GM12878 (cell line): ENCODE results near the gene SERPINE2.
A peak's percentile ranks its signal among the peaks of the same experiment; 100 is the strongest.

ENCODE experiments used
- CBX3 ChIP-seq: fragments of 200-600 bp; sonication (generic); IDR thresholded peaks from 2 replicates; pipeline ENCODE4 v1.6.1; 2016; ENCODE audit warnings: low read depth, borderline replicate concordance
- CHD2 ChIP-seq: IDR thresholded peaks from 2 replicates; pipeline ENCODE4 v1.6.1; 2011; ENCODE audit warnings: low read depth, low read length, improper control_type of control experiment, borderline replicate concordance
- CTCF ChIP-seq, 3 experiments: IDR thresholded peaks in 2 of 3; conservative IDR thresholded peaks in 1 of 3; 2 replicates each; pipeline ENCODE4 v1.5.1; 2011; ENCODE audit warnings: low read depth in 3 of 3, low read length in 3 of 3, mild to moderate bottlenecking in 3 of 3, control low read depth in 2 of 3, moderate library complexity in 2 of 3, inconsistent platforms in 1 of 3, mixed read lengths in 1 of 3; ENCODE audit not compliant: control insufficient read depth in 2 of 3, insufficient read depth in 1 of 3; ENCODE audit errors: extremely low read depth in 1 of 3
- EZH2 ChIP-seq: IDR thresholded peaks from 2 replicates; pipeline ENCODE4 v1.6.1; 2012; ENCODE audit warnings: low read depth, mild to moderate bottlenecking, control low read depth, inconsistent platforms, low read length, borderline replicate concordance; ENCODE audit not compliant: control insufficient read depth
- NRF1 ChIP-seq: conservative IDR thresholded peaks from 2 replicates; pipeline ENCODE4 v1.6.1; 2011; ENCODE audit warnings: mild to moderate bottlenecking, low read depth, low read length, improper control_type of control experiment
- POLR2A ChIP-seq: IDR thresholded peaks from 2 replicates; pipeline ENCODE4 v1.6.1; 2011; ENCODE audit warnings: low read depth, mild to moderate bottlenecking, low read length
- POLR2AphosphoS5 ChIP-seq: IDR thresholded peaks from 2 replicates; pipeline ENCODE4 v1.6.1; 2011; ENCODE audit warnings: mild to moderate bottlenecking, low read length, inconsistent platforms
- RCOR1 ChIP-seq: conservative IDR thresholded peaks from 2 replicates; pipeline ENCODE4 v1.6.1; 2012; ENCODE audit warnings: low read depth, low read length, improper control_type of control experiment
- RFX5 ChIP-seq: IDR thresholded peaks from 2 replicates; pipeline ENCODE4 v1.6.1; 2011; ENCODE audit warnings: low read depth, low read length, improper control_type of control experiment
- SIN3A ChIP-seq: IDR thresholded peaks from 2 replicates; pipeline ENCODE4 v1.6.1; 2012; ENCODE audit warnings: low read depth, low read length, improper control_type of control experiment
- TCF12 ChIP-seq: IDR thresholded peaks from 2 replicates; pipeline ENCODE4 v1.6.1; 2011; ENCODE audit warnings: low read depth, mild to moderate bottlenecking, low read length
- TF ChIP-seq, protein P1 (sequence below): IDR thresholded peaks from 2 replicates; pipeline ENCODE4 v1.6.1; 2011; ENCODE audit warnings: low read depth, low read length, improper control_type of control experiment, borderline replicate concordance

DNA sequence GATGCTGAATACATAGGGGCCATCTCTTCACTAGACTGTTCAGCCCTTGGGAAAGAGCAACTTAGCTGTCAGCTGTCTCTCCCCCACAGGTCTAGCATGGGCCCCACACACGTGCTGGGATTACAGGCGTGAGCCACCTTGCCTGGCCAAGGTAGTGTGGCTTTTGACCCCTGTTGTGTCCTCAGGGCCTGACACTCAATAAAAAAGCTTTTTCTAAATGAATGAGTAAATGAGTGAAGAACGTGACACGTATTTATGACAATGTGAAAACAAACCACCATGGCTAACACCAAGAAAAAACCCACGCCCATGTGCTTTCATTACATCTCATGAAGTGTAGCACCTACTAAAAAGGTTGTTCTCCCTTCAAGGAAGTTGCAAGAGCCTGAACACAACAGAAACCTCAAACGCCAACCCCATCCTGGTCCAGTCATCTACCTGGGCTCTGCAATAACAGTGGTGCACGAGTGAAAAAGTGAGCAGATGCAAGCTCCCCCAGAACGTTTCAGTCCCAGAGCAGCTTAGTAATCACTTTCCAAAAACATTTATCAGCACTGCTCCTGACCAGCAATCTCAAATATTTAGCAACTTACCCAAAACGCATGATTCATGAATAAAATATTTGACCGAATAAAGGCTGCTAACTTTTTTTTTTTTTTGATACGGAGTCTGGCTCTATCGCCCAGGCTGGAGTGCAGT, 97.4 kb downstream of the SERPINE2 start:
- TF ChIP-seq, protein P1, sequence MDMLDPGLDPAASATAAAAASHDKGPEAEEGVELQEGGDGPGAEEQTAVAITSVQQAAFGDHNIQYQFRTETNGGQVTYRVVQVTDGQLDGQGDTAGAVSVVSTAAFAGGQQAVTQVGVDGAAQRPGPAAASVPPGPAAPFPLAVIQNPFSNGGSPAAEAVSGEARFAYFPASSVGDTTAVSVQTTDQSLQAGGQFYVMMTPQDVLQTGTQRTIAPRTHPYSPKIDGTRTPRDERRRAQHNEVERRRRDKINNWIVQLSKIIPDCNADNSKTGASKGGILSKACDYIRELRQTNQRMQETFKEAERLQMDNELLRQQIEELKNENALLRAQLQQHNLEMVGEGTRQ, result no peak
- TF ChIP-seq CHD2 (0 out of 2 replicates have a peak, but pooled peaks have one; percentile 54), CTCF (IDR thresholded peaks at IDR 0.05 in 2 of 3, conservative IDR thresholded peaks at IDR 0.05 in 1 of 3; ENCODE audit: control insufficient read depth in 2 of 3, extremely low read depth in 1 of 3, insufficient read depth in 1 of 3, low read depth in 3 of 3, low read length in 3 of 3) (no peak), RCOR1 (no peak), POLR2A (no peak), SIN3A (peak; percentile 51), NRF1 (no peak), POLR2AphosphoS5 (no peak; the same call in 1 of the 2 replicates), CBX3 (no peak), TCF12 (no peak), RFX5 (no peak), EZH2 (no peak)
